Fibroblast of lung (primary cell): Measurements from ENCODE around the gene TRAPPC8.

Experiments
- EZH2 ChIP-seq: IDR thresholded peaks from 2 replicates; pipeline ENCODE4 v1.5.1; 2012; ENCODE audit warnings: low read length, control low read depth, mild to moderate bottlenecking; ENCODE audit errors: missing control alignments
- TF ChIP-seq, protein P1 (sequence below), 2 donors: IDR thresholded peaks in 1 of 2; conservative IDR thresholded peaks in 1 of 2; 1 replicate in 1 of 2; 2 replicates in 1 of 2; pipeline ENCODE4 v1.5.1; 2011 to 2012; ENCODE audit warnings: low read length in 2 of 2, control low read depth in 1 of 2, inconsistent platforms in 1 of 2, low read depth in 1 of 2, mild to moderate bottlenecking in 1 of 2

DNA sequence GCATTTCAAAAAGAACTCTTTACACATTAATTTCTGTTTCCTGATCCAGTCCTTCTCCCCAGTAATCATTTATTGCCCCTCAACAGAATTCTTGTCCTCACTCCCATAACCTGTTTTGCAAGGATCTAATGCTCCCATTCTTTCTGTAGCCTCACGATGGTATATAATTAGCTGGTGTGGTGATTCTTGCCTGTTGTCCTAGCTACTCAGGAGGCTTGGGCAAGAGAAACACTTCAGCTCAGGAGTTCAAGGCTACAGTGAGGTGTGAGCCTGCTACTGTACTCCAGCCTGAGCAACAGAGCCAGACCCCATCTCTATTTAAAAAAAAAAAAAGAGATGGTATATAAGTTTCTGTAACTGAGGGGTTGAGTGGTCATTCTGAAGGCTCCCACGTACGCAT, 7.7 kb upstream of the TRAPPC8 start:
- TF ChIP-seq, protein P1, sequence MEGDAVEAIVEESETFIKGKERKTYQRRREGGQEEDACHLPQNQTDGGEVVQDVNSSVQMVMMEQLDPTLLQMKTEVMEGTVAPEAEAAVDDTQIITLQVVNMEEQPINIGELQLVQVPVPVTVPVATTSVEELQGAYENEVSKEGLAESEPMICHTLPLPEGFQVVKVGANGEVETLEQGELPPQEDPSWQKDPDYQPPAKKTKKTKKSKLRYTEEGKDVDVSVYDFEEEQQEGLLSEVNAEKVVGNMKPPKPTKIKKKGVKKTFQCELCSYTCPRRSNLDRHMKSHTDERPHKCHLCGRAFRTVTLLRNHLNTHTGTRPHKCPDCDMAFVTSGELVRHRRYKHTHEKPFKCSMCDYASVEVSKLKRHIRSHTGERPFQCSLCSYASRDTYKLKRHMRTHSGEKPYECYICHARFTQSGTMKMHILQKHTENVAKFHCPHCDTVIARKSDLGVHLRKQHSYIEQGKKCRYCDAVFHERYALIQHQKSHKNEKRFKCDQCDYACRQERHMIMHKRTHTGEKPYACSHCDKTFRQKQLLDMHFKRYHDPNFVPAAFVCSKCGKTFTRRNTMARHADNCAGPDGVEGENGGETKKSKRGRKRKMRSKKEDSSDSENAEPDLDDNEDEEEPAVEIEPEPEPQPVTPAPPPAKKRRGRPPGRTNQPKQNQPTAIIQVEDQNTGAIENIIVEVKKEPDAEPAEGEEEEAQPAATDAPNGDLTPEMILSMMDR (conservative IDR thresholded peaks at IDR 0.05 in 1 of 2, IDR thresholded peaks at IDR 0.05 in 1 of 2; ENCODE audit: low read depth in 1 of 2, low read length in 2 of 2), result no peak
- no peak for TF ChIP-seq EZH2
